Lower lobe of right lung (tissue), 2 donors: ENCODE data around the gene CYB5R3. TPM values are rescaled to one million over a fixed set of nuclear protein-coding genes. Genes with fewer than 3 reads are reported as not detected.
A peak's percentile ranks its signal among the peaks of the same experiment; 100 is the strongest.
"Not testable (repeated sequence)": the region's sequence is repeated elsewhere in the genome, so short reads cannot be mapped to it uniquely, and the experiment has no call there.

Experiments used
- ATAC-seq, 2 donors: fragments of 200-7000 bp; cut with Tn5 transposase; one replicate each; pipeline ENCODE4 v1.9.1; 2020 to 2022; ENCODE audit warnings: mild to moderate bottlenecking in 2 of 2, moderate library complexity in 2 of 2
- DNase-seq: peaks from one replicate; pipeline ENCODE4 v3.0.0-alpha.2; 2020
- H3K27ac ChIP-seq: fragments of 200-600 bp; one replicate; pipeline ENCODE4 v1.8.0; 2022
- H3K27me3 ChIP-seq: fragments of 200-600 bp; one replicate; pipeline ENCODE4 v1.8.0; 2022; ENCODE audit warnings: low read depth
- H3K36me3 ChIP-seq: fragments of 200-600 bp; one replicate; pipeline ENCODE4 v1.8.0; 2022; ENCODE audit warnings: mild to moderate bottlenecking
- H3K4me1 ChIP-seq: fragments of 200-600 bp; one replicate; pipeline ENCODE4 v1.8.0; 2022
- H3K4me3 ChIP-seq: fragments of 200-600 bp; one replicate; pipeline ENCODE4 v1.8.0; 2022; ENCODE audit warnings: mild to moderate bottlenecking
- H3K9me3 ChIP-seq: fragments of 200-600 bp; one replicate; pipeline ENCODE4 v1.8.0; 2022
- CTCF ChIP-seq: fragments of 200-600 bp; IDR thresholded peaks from one replicate; pipeline ENCODE4 v1.8.0; 2022; ENCODE audit warnings: antibody characterized with exemption, mild to moderate bottlenecking
- intact Hi-C: fragments of 100-400 bp; cut with DNase I; formaldehyde crosslinking; loops from one replicate; pipeline ENCODE4 v1.11.0; 2022
- total RNA-seq: library from RNA; stranded (reverse); fragmentation: NEBNext Ultra II Directional; extraction: Animal tissue kit (Norgen Biotek cat#: 25700); gene quantifications from one replicate; pipeline ENCODE4 v1.2.1, GENCODE V29; 2021
- donor health status: DM: no; HTN: yes; CAD: no; lungs with severe emphysema.

CYB5R3 gene
- total RNA-seq, 1 donor from 2014 or later: 219 TPM

DNA sequence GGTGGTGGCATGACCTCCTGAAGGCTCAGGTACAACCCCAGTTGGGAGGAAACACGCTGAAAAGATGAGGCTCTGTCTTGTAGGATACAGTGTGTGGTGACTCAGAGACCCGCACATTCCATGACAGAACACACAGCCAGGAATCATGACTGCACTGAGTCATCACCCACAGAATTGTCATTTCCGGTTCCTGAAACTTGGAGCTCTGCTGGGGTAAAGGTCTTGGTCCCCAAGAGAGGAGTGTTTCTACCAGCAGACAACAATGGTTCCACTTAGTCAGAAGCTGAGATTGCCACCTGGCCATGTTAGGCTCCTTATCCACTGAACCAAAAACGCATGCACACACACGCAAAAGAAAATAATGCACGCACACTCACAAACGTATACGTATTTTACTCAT is 31.5 kb upstream of the CYB5R3 start:
- TF ChIP-seq CTCF: no peak
- no peak for DNase-seq
- Histone ChIP-seq H3K27ac (peak overlapping the region; percentile 24), H3K4me1 (peaks cover 58% of the 10 kb centered on the region), H3K4me3 (no peak overlapping the region), H3K9me3 (no peaks in the 10 kb centered on the region), H3K27me3 (no peaks in the 10 kb centered on the region), H3K36me3 (no peaks in the 10 kb centered on the region)
- peak; percentile 70 for ATAC-seq
- intact Hi-C loops: no loop called here

DNA sequence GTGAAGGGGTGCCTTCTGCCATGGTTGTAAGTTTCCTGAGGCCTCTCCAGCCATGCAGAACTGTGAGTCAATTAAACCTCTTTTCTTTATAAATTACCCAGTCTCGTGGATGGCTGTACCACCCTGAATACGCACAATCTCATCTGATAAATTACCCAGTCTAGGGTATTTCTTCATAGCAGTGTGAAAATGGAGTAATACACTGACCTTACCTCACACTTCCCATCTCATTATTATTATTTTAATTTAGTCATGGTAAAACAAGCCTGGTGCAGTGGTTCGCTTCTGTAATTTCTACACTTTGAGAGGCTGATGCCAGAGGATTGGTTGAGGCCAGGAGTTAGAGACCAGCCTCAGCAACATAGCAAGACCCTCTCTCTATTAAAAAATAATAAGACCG is 30.5 kb upstream of the CYB5R3 start:
- Histone ChIP-seq H3K4me3 (no peak overlapping the region), H3K27me3 (no peaks in the 10 kb centered on the region), H3K27ac (no peak overlapping the region), H3K36me3 (no peaks in the 10 kb centered on the region), H3K9me3 (no peaks in the 10 kb centered on the region), H3K4me1 (peaks cover 51% of the 10 kb centered on the region)
- no peak for ATAC-seq
- intact Hi-C loops: no loop called here
- no peak for DNase-seq
- TF ChIP-seq CTCF: no peak

DNA sequence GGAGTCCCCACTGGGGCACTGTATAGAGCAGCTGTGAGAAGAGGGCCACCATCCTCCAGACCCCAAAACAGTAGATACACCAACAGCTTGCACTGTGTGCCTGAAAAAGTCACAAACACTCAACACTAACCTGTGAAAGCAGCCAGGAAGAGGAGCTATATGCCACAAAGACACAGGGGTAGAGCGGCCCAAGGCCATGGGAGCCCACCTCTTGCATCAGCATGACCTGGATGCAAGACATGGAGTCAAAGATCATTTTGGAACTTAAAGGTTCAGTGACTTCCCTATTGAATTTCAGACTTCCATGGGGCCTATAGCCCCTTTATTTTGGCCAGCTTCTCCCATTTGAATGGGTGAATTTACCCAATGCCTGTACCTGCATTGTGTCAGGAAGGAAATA is 29.7 kb upstream of the CYB5R3 start:
- H3K4me1 ChIP-seq: peaks cover 48% of the 10 kb centered on the region
- no peak overlapping the region for H3K4me3 ChIP-seq
- DNase-seq (no peak), ATAC-seq (no peak)
- no peaks in the 10 kb centered on the region for H3K9me3 ChIP-seq
- no peaks in the 10 kb centered on the region for H3K36me3 ChIP-seq
- no peak for TF ChIP-seq CTCF
- intact Hi-C loops: no loop called here
- H3K27ac ChIP-seq: no peak overlapping the region
- no peaks in the 10 kb centered on the region for H3K27me3 ChIP-seq

DNA sequence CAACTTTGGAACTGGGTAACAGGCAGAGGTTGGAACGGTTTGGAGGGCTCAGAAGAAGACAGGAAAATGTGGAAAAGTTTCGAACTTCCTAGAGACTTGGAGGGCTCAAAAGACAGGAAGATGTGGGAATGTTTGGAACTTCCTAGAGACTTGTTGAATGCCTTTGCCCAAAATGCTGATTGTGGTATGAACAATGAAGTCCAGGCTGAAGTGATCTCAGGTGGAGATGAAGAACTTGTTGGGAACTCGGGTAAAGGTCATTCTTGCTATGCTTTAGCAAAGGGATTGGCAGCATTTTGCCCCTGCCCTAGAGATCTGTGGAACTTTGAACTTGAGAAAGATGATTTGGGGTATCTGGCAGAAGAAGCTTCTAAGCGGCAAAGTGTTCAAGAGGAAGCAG is 28.7 kb upstream of the CYB5R3 start:
- H3K4me1 ChIP-seq: peaks cover 41% of the 10 kb centered on the region
- H3K27me3 ChIP-seq, H3K9me3 ChIP-seq, H3K27ac ChIP-seq, H3K4me3 ChIP-seq, H3K36me3 ChIP-seq, intact Hi-C loops, DNase-seq, ATAC-seq: not testable (repeated sequence)

DNA sequence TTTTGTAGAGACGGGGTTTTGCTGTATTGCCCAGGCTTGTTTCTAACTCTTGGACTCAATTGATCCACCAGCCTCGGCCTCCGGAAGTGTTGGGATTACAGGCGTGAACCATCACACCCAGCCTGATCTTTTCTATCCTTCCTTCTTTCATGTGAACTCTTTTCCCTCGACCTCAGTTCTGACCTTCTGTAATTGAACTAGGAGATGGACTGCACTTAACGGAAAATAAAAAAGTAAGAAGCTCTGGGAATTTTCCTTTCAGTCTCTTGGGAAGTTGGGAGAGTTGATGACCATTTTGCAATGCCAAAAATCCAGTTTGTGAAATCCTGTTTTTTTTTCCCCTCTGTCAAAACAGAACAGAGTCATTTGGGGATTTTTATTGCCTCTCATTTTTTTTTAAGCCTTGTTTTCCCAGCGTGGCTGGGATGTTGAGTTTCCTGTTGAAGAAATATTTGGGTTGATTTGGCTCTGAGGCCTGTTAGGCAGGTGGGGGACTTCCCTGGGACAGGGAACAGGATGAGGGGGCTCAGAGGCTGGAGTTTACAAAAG is 26.9 kb upstream of the CYB5R3 start:
- no peaks in the 10 kb centered on the region for H3K27me3 ChIP-seq
- H3K9me3 ChIP-seq: no peaks in the 10 kb centered on the region
- H3K4me1 ChIP-seq: peaks cover 35% of the 10 kb centered on the region
- no peak for DNase-seq
- no peak overlapping the region for H3K4me3 ChIP-seq
- peak overlapping the region; percentile 69 for H3K27ac ChIP-seq
- peak in 1 of 2 donors; percentile 18 for ATAC-seq
- no peak for TF ChIP-seq CTCF
- H3K36me3 ChIP-seq: no peaks in the 10 kb centered on the region
- intact Hi-C loops: no loop called here

GRCh38 chr22:42673898-42674401 is 24.8 kb upstream of the CYB5R3 start:
- Histone ChIP-seq H3K36me3 (no peaks in the 10 kb centered on the region), H3K9me3 (no peaks in the 10 kb centered on the region), H3K27me3 (no peaks in the 10 kb centered on the region), H3K4me1 (peaks cover 28% of the 10 kb centered on the region), H3K27ac (peak overlapping the region; percentile 46), H3K4me3 (no peak overlapping the region)
- no peak for TF ChIP-seq CTCF
- ATAC-seq (peak; percentile 58 to 62), DNase-seq (no peak)
- intact Hi-C loops: no loop called here

- ATAC-seq, H3K27me3 ChIP-seq, intact Hi-C loops, H3K27ac ChIP-seq, DNase-seq, H3K4me3 ChIP-seq, H3K9me3 ChIP-seq, H3K36me3 ChIP-seq: not testable (repeated sequence)
- H3K4me1 ChIP-seq: peaks cover 24% of the 10 kb centered on the region
These were observed 23.9 kb upstream of the CYB5R3 start for GRCh38 chr22:42673071-42673470.
